Measurements from ENCODE around the gene CDC45.

- TF ChIP-seq CTCF (IDR thresholded peaks at IDR 0.05) = no peak
- TF ChIP-seq POLR2A (IDR thresholded peaks at IDR 0.05) = no peak
- no peak for TF ChIP-seq EP300 (IDR thresholded peaks at IDR 0.05)
These were observed 24.1 kb downstream of the CDC45 start for GRCh38 chr22:19503869-19504268.

Measured in tibial nerve (tissue), 4 donors.